ENCODE results near the gene ZYG11B.
A peak's percentile ranks its signal among the peaks of the same experiment; 100 is the strongest.
"Not testable (repeated sequence)": the region's sequence is repeated elsewhere in the genome, so short reads cannot be mapped to it uniquely, and the experiment has no call there.

The ZYG11B gene

GRCh38 chr1:52759908-52760307 lies 33.7 kb downstream of the ZYG11B start:
- no peak for FAIRE-seq

- FAIRE-seq, result no peak
Measured at GRCh38 chr1:52767596-52768280, 41.5 kb downstream of the ZYG11B start.

- no peak for FAIRE-seq
Measured at GRCh38 chr1:52769346-52770033, 43.2 kb downstream of the ZYG11B start.

GRCh38 chr1:52771384-52771783 lies 45.1 kb downstream of the ZYG11B start:
- FAIRE-seq, result no peak

GRCh38 chr1:52786148-52786547 lies 59.9 kb downstream of the ZYG11B start:
- no peak for FAIRE-seq

GRCh38 chr1:52790429-52790828 lies 64.2 kb downstream of the ZYG11B start:
- not testable (repeated sequence) for FAIRE-seq

- no peak for FAIRE-seq
Measured at GRCh38 chr1:52792036-52792435, 65.8 kb downstream of the ZYG11B start.

GRCh38 chr1:52793717-52794116 lies 67.5 kb downstream of the ZYG11B start:
- FAIRE-seq, result not testable (repeated sequence)

GRCh38 chr1:52795464-52795863 lies 69.2 kb downstream of the ZYG11B start:
- no peak for FAIRE-seq

GRCh38 chr1:52798331-52798730 lies 72.1 kb downstream of the ZYG11B start:
- no peak for FAIRE-seq

- FAIRE-seq, result peak; percentile 61
Measured at GRCh38 chr1:52801011-52801410, 74.8 kb downstream of the ZYG11B start.

GRCh38 chr1:52804083-52804482 lies 77.8 kb downstream of the ZYG11B start:
- not testable (repeated sequence) for FAIRE-seq

- no peak for FAIRE-seq
Measured at GRCh38 chr1:52814465-52814864, 88.2 kb downstream of the ZYG11B start.

GRCh38 chr1:52820830-52821229 lies 94.6 kb downstream of the ZYG11B start:
- FAIRE-seq, result not testable (repeated sequence)

GRCh38 chr1:52825868-52826267 lies 99.6 kb downstream of the ZYG11B start:
- no peak for FAIRE-seq

- no peak for FAIRE-seq
Measured at GRCh38 chr1:52834798-52835197, 108.5 kb downstream of the ZYG11B start.

- FAIRE-seq, result no peak
Measured at GRCh38 chr1:52836035-52836434, 109.8 kb downstream of the ZYG11B start.

GRCh38 chr1:52839175-52839574 lies 112.9 kb downstream of the ZYG11B start:
- not testable (repeated sequence) for FAIRE-seq

- FAIRE-seq, result no peak
Measured at GRCh38 chr1:52842643-52843310, 116.5 kb downstream of the ZYG11B start, which contains the start of gene ZYG11A. Gene ZYG11A (plus strand): TSS chr1:52842760. CDS start chr1:52842884, 124 bp downstream.

GRCh38 chr1:52845119-52845518 lies 118.9 kb downstream of the ZYG11B start:
- not testable (repeated sequence) for FAIRE-seq

GRCh38 chr1:52848423-52848822 lies 122.2 kb downstream of the ZYG11B start:
- no peak for FAIRE-seq

GRCh38 chr1:52850951-52851350 lies 124.7 kb downstream of the ZYG11B start:
- no peak for FAIRE-seq

- FAIRE-seq, result no peak
Measured at GRCh38 chr1:52852854-52853253, 126.6 kb downstream of the ZYG11B start.

- FAIRE-seq, result no peak
Measured at GRCh38 chr1:52855584-52855983, 129.3 kb downstream of the ZYG11B start.

Data from islet of Langerhans (tissue), 1 donor.